Muscle of leg (tissue), 11 donors: ENCODE data around the gene BRD7. TPM values are rescaled to one million over a fixed set of nuclear protein-coding genes. Genes with fewer than 3 reads are reported as not detected.
A peak's percentile ranks its signal among the peaks of the same experiment; 100 is the strongest.

Experiments
- DNase-seq: peaks from one replicate; pipeline ENCODE4 v3.0.0; 2013
- H3K27ac ChIP-seq: one replicate; pipeline ENCODE4 v1.5.1; 2013; ENCODE audit warnings: mild to moderate bottlenecking, low read length, control low read depth
- H3K27me3 ChIP-seq: one replicate; pipeline ENCODE4 v1.6.1; 2013; ENCODE audit warnings: low read length; ENCODE audit not compliant: control insufficient read depth, insufficient read depth
- H3K36me3 ChIP-seq: one replicate; pipeline ENCODE4 v1.6.1; 2013; ENCODE audit warnings: low read length; ENCODE audit not compliant: control insufficient read depth, insufficient read depth
- H3K4me1 ChIP-seq: one replicate; pipeline ENCODE4 v1.6.1; 2013; ENCODE audit warnings: low read length; ENCODE audit not compliant: control insufficient read depth, insufficient read depth
- H3K4me3 ChIP-seq: one replicate; pipeline ENCODE4 v1.5.1; 2013; ENCODE audit warnings: low read length, control low read depth
- H3K9me3 ChIP-seq: replicated peaks from 2 replicates; pipeline ENCODE4 v1.6.1; 2013; ENCODE audit warnings: low read depth, low read length; ENCODE audit not compliant: control insufficient read depth
- WGBS: methylation state at CpG from one replicate; pipeline ENCODE4 v1.1.5; 2013; ENCODE audit warnings: missing lambda C conversion rate; ENCODE audit not compliant: insufficient coverage; 5-methylcytosine and 5-hydroxymethylcytosine counted together
- polyA plus RNA-seq, 8 donors: library from polyadenylated mRNA; unstranded; fragments of 120-200 nt; gene quantifications; one replicate each; pipeline versions ENCODE4 v1.2.1 to v1.2.3, GENCODE V29; 2013; ENCODE audit warnings: inconsistent platforms in 1 of 8, low replicate concordance in 1 of 8; ENCODE audit not compliant: insufficient read length in 8 of 8, insufficient read depth in 1 of 8
- total RNA-seq: library from RNA; stranded (reverse); fragments of 120-200 nt; gene quantifications from one replicate; pipeline ENCODE4 v1.2.4, GENCODE V29; 2013

BRD7 gene
- total and polyA plus RNA-seq, 9 donors: 56.7 to 76.5 (median 69.5) TPM

DNA sequence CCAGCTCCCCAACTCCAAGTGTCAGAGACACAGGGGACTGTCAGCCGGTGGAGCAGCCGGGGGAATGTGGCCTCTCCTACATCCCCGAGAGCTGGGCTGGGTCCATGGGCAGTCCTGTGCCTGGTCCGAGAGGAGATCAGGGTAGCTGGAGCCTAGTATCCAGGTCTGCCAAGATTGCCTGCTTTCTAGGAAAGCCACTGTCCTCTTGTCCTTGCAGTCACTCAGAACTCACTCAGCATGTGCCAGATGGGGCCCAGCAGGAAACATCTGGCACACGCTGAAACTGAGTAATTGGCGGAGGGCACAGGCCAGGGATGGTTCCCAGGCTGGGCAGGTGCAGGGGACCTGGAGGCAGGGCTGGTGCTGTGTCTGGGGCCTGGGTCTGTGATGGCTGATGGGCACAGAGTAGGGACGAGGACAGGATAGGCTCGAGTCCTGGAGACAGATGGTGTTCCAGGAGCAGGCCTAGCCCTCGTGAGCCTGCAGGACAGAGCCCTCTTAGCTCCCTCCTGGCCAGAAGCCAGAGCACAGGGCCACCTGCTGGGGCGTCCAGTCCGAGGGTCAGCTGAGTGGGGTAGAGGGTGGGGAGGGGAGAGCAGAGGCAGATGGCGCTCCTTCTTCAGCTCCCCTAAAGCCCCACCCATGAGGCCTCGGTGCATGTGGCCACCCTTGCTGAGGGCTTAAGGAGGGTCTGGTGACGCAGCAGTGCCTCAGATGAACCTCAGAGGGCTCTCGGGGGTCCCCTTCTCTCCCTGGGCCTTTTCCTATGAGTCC, 71.3 kb downstream of the BRD7 start:
- H3K27ac ChIP-seq: no peak overlapping the region
- peaks cover 3% of the 10 kb centered on the region for H3K36me3 ChIP-seq

DNA sequence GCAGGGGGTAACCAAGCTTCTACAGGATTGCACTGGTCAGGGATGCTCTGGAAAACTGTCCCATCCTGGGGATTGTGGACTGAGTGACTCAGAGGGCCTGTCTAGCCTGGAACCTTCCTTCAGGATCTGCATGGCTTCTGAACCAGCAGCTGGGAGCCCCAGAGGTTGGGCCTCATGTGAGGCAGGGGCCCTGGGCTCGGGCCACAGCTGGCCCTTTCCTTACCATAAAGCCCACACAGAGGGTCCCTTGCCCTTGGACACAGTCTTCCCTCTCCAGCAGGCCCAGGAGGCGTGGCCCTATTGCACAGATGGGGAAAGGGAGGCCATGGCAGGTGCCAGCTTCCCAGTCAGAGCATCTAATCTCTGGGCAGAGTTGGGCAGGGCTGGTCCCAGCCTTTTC, 72.0 kb downstream of the BRD7 start:
- Histone ChIP-seq H3K4me3 (no peak overlapping the region), H3K27ac (no peak overlapping the region), H3K9me3 (no peaks in the 10 kb centered on the region), H3K27me3 (no peaks in the 10 kb centered on the region), H3K36me3 (peaks cover 3% of the 10 kb centered on the region), H3K4me1 (peaks cover 17% of the 10 kb centered on the region)
- no peak for DNase-seq
- 75% methylated on average over 2 of the region's 2 CpGs for WGBS

More for the DNA sequence above, 71.3 kb downstream of the BRD7 start:
- peaks cover 17% of the 10 kb centered on the region for H3K4me1 ChIP-seq
- H3K9me3 ChIP-seq: no peaks in the 10 kb centered on the region
- DNase-seq: peak; percentile 52
- WGBS: 43% methylated on average over 12 of the region's 15 CpGs
- H3K4me3 ChIP-seq: no peak overlapping the region
- no peaks in the 10 kb centered on the region for H3K27me3 ChIP-seq

DNA sequence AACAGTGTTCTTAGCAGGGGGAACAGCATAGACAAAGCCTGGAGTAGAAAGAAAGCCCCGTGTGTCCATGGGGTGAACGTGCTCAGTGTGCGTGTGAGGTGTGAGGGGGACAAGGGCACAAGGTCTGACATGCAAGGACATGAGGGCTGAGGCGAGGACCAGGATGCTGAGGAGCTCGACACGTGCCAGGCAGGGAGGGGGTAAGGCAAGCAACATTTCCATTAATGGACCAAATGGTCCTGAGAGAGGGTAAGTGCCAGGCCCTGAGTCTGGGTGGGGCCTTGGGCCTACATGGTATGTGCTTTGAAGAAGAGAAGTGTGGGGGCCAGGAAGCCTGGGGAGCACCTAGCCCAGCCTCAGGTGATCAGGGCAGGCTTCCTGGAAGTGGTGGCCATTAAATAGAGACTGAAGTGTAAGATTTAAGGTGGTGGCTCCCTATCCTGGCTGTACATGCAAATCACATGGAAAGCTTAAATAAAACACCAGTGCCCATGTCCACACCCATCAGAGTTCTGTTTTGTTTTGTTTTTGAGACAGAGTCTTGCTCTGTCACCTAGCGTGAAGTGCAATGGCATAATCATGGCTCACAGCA, 73.2 kb downstream of the BRD7 start:
- WGBS: 94% methylated on average over 6 of the region's 7 CpGs
- no peak for DNase-seq
- Histone ChIP-seq H3K9me3 (no peaks in the 10 kb centered on the region), H3K27me3 (no peaks in the 10 kb centered on the region), H3K4me1 (peaks cover 17% of the 10 kb centered on the region), H3K27ac (no peak overlapping the region), H3K36me3 (peaks cover 3% of the 10 kb centered on the region), H3K4me3 (no peak overlapping the region)

DNA sequence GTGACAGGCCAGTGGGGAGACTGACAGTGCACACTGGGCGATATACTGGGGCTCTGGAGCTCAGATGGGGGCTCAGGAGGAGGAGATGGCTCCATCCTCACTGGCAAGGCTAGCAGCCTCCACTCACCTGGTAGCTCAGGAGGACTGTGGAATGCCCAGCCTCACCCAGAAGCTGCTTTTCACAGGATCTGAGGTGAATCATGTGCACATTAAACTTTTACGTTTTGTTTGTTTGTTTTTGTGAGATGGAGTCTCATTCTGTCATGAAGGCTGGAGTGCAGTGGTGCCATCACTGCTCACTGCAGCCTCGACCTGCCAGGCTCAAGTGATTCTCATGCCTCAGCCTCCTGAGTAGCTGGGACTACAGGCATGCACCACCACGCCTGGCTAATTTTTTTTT, 73.8 kb downstream of the BRD7 start:
- H3K36me3 ChIP-seq: peaks cover 3% of the 10 kb centered on the region
- WGBS: no CpG with 5 or more reads among the region's 4 CpGs
- H3K4me1 ChIP-seq: peaks cover 17% of the 10 kb centered on the region
- H3K9me3 ChIP-seq: no peaks in the 10 kb centered on the region
- H3K27me3 ChIP-seq: no peaks in the 10 kb centered on the region
- DNase-seq: no peak
- H3K27ac ChIP-seq: no peak overlapping the region
- no peak overlapping the region for H3K4me3 ChIP-seq

DNA sequence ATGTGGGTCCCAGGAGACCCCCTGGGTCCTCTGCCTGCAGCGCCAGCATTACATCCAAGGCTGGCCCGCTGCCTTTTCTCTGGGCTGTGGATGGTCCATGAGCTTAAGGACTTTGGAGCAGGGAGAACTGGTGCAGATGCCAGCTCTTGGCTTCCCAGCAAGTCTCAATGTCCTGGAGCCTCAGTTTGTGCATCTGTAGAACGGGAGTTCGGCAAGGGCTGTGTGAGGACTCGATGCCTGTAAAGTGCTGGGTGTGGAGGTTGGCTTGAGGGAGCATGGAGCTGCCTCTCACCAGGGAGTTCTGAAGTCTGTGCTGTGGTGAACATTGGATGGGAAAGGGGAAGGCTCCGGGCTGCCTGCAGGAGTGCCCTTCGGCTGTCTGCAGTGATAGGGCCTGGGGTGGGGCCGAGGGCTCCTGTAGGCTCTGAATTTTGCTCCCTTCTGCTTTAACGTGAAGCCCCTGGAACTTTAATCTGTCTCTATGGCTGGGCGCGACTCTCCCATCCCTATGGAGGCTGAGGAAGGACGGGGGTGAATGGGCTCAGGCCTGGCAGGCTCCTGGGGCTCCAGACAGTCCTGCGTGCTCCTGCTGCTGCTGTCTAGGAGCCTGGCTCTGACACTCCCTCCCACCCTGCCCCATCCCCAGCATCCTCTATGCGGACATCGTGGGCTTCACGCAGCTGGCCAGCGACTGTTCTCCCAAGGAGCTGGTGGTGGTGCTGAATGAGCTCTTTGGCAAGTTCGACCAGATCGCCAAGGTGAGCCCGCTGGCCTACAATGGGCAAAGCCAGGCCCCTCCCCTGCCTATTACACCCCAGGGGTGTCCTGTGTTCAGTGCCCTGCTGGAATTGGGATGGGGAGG, 74.6 kb downstream of the BRD7 start:
- H3K36me3 ChIP-seq: peaks cover 3% of the 10 kb centered on the region

DNA sequence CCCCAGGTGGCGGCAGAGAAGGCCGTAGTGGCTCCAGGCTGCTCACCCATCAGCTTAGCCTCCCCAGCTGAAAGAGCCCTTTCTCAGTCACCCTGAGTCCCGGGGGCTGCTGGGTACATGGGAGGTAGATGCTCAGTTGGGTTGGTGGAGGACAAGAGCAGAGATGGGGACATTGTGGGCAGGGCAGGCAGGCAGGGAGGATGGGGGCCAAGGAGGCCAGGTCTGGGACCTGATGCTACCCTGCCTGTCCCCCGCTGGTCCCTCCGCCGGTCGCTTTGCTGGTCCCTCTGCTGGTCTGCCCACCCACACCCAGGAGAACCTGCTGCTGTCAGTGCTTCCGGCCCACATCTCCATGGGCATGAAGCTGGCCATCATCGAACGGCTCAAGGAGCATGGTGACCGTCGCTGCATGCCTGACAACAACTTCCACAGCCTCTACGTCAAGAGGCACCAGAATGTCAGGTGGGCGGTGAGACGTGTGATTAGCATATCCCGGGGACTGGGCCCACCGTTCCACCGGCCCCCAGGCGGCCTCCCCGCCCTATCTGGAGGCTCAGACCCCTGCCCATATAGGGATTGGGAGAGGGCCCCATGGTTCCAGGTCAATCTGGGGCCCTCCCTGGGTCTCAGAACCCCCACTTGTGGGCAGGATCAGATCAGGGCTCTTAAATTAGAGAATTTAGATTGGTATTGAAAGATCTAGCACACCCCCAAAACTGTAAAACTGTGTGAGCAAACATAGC, 75.6 kb downstream of the BRD7 start:
- peaks cover 17% of the 10 kb centered on the region for H3K4me1 ChIP-seq
- H3K27ac ChIP-seq: no peak overlapping the region
- 84% methylated on average over 18 of the region's 20 CpGs for WGBS
- no peaks in the 10 kb centered on the region for H3K27me3 ChIP-seq
- DNase-seq: no peak
- peaks cover 3% of the 10 kb centered on the region for H3K36me3 ChIP-seq
- no peaks in the 10 kb centered on the region for H3K9me3 ChIP-seq
- no peak overlapping the region for H3K4me3 ChIP-seq

More for the DNA sequence above, 74.6 kb downstream of the BRD7 start:
- Histone ChIP-seq H3K4me3 (no peak overlapping the region), H3K27me3 (no peaks in the 10 kb centered on the region), H3K27ac (no peak overlapping the region), H3K9me3 (no peaks in the 10 kb centered on the region), H3K4me1 (peaks cover 17% of the 10 kb centered on the region)
- DNase-seq: no peak
- WGBS: 84% methylated on average over 15 of the region's 20 CpGs

DNA sequence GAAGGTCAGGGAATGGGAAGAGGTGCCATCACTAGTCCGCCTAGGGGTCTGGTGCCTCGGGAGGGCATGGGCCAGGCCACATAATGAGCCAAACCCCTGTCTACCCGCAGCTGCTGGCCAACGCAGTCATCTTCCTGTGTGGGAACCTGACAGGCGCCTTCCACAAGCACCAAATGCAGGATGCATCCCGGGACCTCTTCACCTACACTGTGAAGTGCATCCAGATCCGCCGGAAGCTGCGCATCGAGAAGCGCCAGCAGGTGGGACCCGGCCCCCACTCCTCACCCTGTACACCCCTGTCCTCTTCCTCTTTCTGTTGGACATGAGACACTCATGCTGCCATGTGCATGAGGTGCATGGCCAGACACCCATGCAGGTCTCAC, 76.2 kb downstream of the BRD7 start:
- Histone ChIP-seq H3K27ac (no peak overlapping the region), H3K36me3 (peaks cover 3% of the 10 kb centered on the region), H3K4me3 (no peak overlapping the region), H3K27me3 (no peaks in the 10 kb centered on the region), H3K9me3 (no peaks in the 10 kb centered on the region), H3K4me1 (peaks cover 11% of the 10 kb centered on the region)
- WGBS: 88% methylated on average over 12 of the region's 12 CpGs
- DNase-seq: no peak

DNA sequence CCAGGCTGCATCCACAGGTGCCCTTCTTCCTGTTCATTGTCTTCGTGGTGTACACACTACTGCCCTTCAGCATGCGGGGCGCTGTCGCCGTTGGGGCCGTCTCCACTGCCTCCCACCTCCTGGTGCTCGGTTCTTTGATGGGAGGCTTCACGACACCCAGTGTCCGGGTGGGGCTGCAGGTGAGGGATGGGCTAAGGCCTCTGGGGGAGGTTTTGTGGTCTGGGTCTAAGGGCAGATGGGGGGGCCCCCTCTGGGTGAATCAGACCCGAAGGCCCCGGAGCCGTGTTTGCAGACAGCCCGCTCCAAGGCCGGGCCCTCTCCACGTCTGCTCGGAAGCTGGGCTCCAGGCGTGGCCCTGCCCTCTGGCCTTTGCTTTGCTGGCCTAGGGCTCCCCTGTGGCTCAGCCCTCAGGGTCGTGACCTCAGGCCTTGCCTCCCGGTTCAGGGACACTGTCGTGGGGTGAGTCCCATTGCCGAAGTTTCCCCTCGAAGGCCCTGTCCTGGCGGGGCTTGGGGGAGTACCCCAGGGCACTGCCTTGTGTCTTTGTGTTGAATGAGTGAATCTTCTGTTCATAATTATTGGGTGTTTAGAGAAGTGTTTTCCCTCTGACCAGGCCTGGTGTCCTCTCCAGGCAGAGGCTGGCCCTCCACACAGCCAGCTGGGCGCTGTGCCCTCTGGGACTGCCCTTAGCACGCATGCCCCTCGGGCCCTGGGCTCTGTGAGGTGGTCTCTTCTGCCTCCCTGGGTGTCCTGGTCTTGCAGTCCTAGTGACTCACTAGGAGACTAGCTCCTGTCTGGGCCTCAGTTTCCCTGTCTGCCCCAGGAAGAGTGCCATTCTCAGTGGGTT, 76.8 kb downstream of the BRD7 start:
- Histone ChIP-seq H3K4me3 (no peak overlapping the region), H3K9me3 (no peaks in the 10 kb centered on the region), H3K27me3 (no peaks in the 10 kb centered on the region), H3K4me1 (peaks cover 5% of the 10 kb centered on the region), H3K36me3 (peaks cover 3% of the 10 kb centered on the region), H3K27ac (no peak overlapping the region)
- DNase-seq: no peak
- 77% methylated on average over 16 of the region's 26 CpGs for WGBS

DNA sequence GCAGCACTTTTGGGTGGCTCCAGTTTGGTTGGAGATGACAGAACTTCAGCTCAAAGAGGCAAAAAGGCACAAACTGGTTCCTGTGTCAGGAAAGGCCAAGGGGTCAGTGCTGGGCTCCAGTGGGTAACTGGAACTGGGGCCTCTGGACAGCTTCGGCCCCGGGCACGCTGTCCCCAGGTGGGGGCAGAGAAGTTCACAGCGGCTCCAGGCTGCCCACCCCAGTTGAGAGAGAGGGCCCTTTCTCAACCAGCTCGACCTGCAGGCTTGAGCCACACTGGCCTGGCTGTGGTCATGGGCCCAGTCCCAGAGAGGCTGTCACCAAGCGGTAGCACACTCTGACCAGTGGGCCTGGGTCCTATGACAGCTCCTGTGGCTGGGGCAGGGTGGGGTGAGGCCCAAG, 77.9 kb downstream of the BRD7 start:
- peaks cover 5% of the 10 kb centered on the region for H3K9me3 ChIP-seq
- DNase-seq: no peak
- H3K4me3 ChIP-seq: no peak overlapping the region
- WGBS: 91% methylated on average over 6 of the region's 6 CpGs
- no peak overlapping the region for H3K27ac ChIP-seq
- H3K36me3 ChIP-seq: peaks cover 3% of the 10 kb centered on the region
- H3K27me3 ChIP-seq: no peaks in the 10 kb centered on the region
- H3K4me1 ChIP-seq: no peaks in the 10 kb centered on the region
